A549 (cell line): ENCODE measurements around the gene PEX14. TPM values are rescaled to one million over a fixed set of nuclear protein-coding genes. Genes with fewer than 3 reads are reported as not detected.

Experiments used
- ATAC-seq, 2 experiments: fragments of 200-7000 bp in 1 of 2; fragments of >200 bp in 1 of 2; cut with Nextera tagmentation in 1 of 2; cut with Tn5 transposase in 1 of 2; 3 replicates each; pipeline versions ENCODE4 v1.8.0 to v1.9.1; 2018 to 2020; ENCODE audit warnings: mild to moderate bottlenecking in 1 of 2, moderate library complexity in 1 of 2
- CTCF ChIA-PET: fragments of 300-600 bp; sonication (Branson Sonifier 250); formaldehyde crosslinking; extraction: SDS; loops from one replicate; lab custom pipeline; 2021; ENCODE audit warnings: antibody characterized with exemption, inconsistent platforms; lab: Yijun Ruan, JAX
- POLR2A ChIA-PET: fragments of 350-600 bp; formaldehyde crosslinking; extraction: SDS; loops from one replicate; lab custom pipeline; 2021; ENCODE audit warnings: antibody characterized with exemption, inconsistent platforms; lab: Yijun Ruan, JAX
- DNase-seq, 2 experiments: peaks; one replicate each; pipeline versions ENCODE4 v3.0.0 to v3.0.0-alpha.2; 2011 to 2016; ENCODE audit warnings: low read depth in 1 of 2, low spot score in 1 of 2
- FAIRE-seq: peaks from 2 replicates; lab custom pipeline; 2011; peaks lifted over from hg19 to GRCh38; lab: Jason Lieb, UNC
- H3K27ac ChIP-seq, 2 experiments: fragments of >200 bp; sonication (Bioruptor Twin); formaldehyde crosslinking; 3 replicates each; pipeline ENCODE4 v1.5.1; 2016 to 2017
- H3K4me1 ChIP-seq: fragments of >200 bp; sonication (Bioruptor Twin); formaldehyde crosslinking; 3 replicates; pipeline ENCODE4 v1.6.1; 2016
- H3K4me2 ChIP-seq: fragments of >200 bp; sonication (Bioruptor Twin); formaldehyde crosslinking; 3 replicates; pipeline ENCODE4 v1.6.1; 2016
- H3K4me3 ChIP-seq: fragments of >200 bp; sonication (Bioruptor Twin); formaldehyde crosslinking; 3 replicates; pipeline ENCODE4 v1.5.1; 2016
- H3K9me3 ChIP-seq: fragments of >200 bp; sonication (Bioruptor Twin); formaldehyde crosslinking; 3 replicates; pipeline ENCODE4 v1.6.1; 2016
- BCL3 ChIP-seq: fragments of >200 bp; sonication (Bioruptor Twin); formaldehyde crosslinking; IDR thresholded peaks from 3 replicates; pipeline ENCODE4 v1.6.1; 2016
- BHLHE40 ChIP-seq: IDR thresholded peaks from 2 replicates; pipeline ENCODE4 v1.6.1; 2012; ENCODE audit warnings: low read depth, low read length, inconsistent platforms
- CHD2 ChIP-seq: fragments of 150-350 bp; IDR thresholded peaks from 2 replicates; pipeline ENCODE4 v1.6.1; 2014; ENCODE audit warnings: low read length; ENCODE audit not compliant: partially characterized antibody
- CHD4 ChIP-seq: fragments of 200-600 bp; sonication (generic); IDR thresholded peaks from 2 replicates; pipeline ENCODE4 v1.6.1; 2016; ENCODE audit warnings: antibody characterized with exemption, mild to moderate bottlenecking, borderline replicate concordance
- E2F6 ChIP-seq: IDR thresholded peaks from 2 replicates; pipeline ENCODE4 v1.6.1; 2012; ENCODE audit warnings: low read depth, borderline replicate concordance
- FOSL2 ChIP-seq, 2 experiments: fragments of 450-650 bp in 1 of 2; fragments of >200 bp in 1 of 2; sonication (Bioruptor Twin) in 1 of 2; formaldehyde crosslinking; IDR thresholded peaks; 2 replicates each; pipeline versions ENCODE4 v1.5.0 to v1.6.1; 2016 to 2020; ENCODE audit warnings: mild to moderate bottlenecking in 1 of 2, moderate library complexity in 1 of 2
- HES2 ChIP-seq: fragments of >200 bp; sonication (Bioruptor Twin); formaldehyde crosslinking; IDR thresholded peaks from 2 replicates; pipeline ENCODE4 v1.6.1; 2016
- JUN ChIP-seq, 2 experiments: fragments of >200 bp; sonication (Bioruptor Twin); formaldehyde crosslinking; IDR thresholded peaks; 2 replicates in 1 of 2; 3 replicates in 1 of 2; pipeline ENCODE4 v1.6.1; 2016 to 2017
- KDM1A ChIP-seq: fragments of 200-600 bp; sonication (generic); IDR thresholded peaks from 2 replicates; pipeline ENCODE4 v1.6.1; 2016; ENCODE audit warnings: low read depth, mild to moderate bottlenecking
- MAX ChIP-seq: IDR thresholded peaks from 2 replicates; pipeline ENCODE4 v1.6.1; 2012
- NPAS2 ChIP-seq: fragments of 250-450 bp; sonication (Bioruptor Pico); IDR thresholded peaks from 2 replicates; pipeline ENCODE4 v1.8.0; 2022; ENCODE audit warnings: mild to moderate bottlenecking, moderate library complexity, borderline replicate concordance
- POLR2A ChIP-seq: IDR thresholded peaks from 2 replicates; pipeline ENCODE4 v1.6.1; 2012; ENCODE audit warnings: mild to moderate bottlenecking, low read length
- RAD21 ChIP-seq, 2 experiments: fragments of >200 bp in 1 of 2; sonication (Bioruptor Twin) in 1 of 2; formaldehyde crosslinking in 1 of 2; IDR thresholded peaks in 1 of 2; conservative IDR thresholded peaks in 1 of 2; 2 replicates in 1 of 2; 3 replicates in 1 of 2; pipeline ENCODE4 v1.6.1; 2012 to 2018; ENCODE audit warnings: inconsistent platforms in 1 of 2
- RCOR1 ChIP-seq: fragments of 150-350 bp; IDR thresholded peaks from 2 replicates; pipeline ENCODE4 v1.6.1; 2014; ENCODE audit warnings: antibody characterized with exemption, low read length, low read depth
- REST ChIP-seq: fragments of 200-600 bp; sonication (generic); IDR thresholded peaks from 2 replicates; pipeline ENCODE4 v1.6.1; 2016; ENCODE audit warnings: antibody characterized with exemption, mild to moderate bottlenecking, moderate library complexity
- USF2 ChIP-seq: fragments of 450-650 bp; IDR thresholded peaks from 2 replicates; pipeline ENCODE4 v1.6.1; 2014; ENCODE audit warnings: antibody characterized with exemption
- ZC3H11A ChIP-seq: fragments of 450-650 bp; IDR thresholded peaks from 2 replicates; pipeline ENCODE4 v1.6.1; 2014; ENCODE audit warnings: antibody characterized with exemption, mild to moderate bottlenecking
- WGBS: methylation state at CpG from one replicate; pipeline ENCODE4 v1.1.6; 2017; ENCODE audit errors: missing lambda C conversion rate; 5-methylcytosine and 5-hydroxymethylcytosine counted together
- polyA plus RNA-seq, 4 experiments: library from polyadenylated mRNA; depleted of rRNA in 3 of 4; stranded (reverse); fragments of >200 nt; fragmentation: RNase III in 1 of 4; extraction: RNeasy Plus Mini Kit Qiagen cat#74134 plus additional on column Dnase treatment in 1 of 4; gene quantifications; 2 replicates in 3 of 4; 3 replicates in 1 of 4; pipeline ENCODE4 v1.2.3, GENCODE V29; 2011 to 2017

PEX14 gene
- polyA plus RNA-seq, 2 of the 4 experiments (the other 2 are of a cell fraction): 7.7 to 15.0 TPM

GRCh38 chr1:10471411-10472219 lies 3.1 kb upstream of the PEX14 start:
- TF ChIP-seq KDM1A (peak; percentile 93), E2F6 (no peak)
- H3K9me3 ChIP-seq: no peaks in the 10 kb centered on the region
- ChIA-PET POLR2A (no interaction called here), CTCF (no interaction called here)
- H3K27ac ChIP-seq: peak overlapping the region; percentile 67 to 93
- 23% methylated on average over 15 of the region's 23 CpGs for WGBS
- peaks cover 13% of the 10 kb centered on the region; the same call in 2 of the 3 replicates for H3K4me1 ChIP-seq
- H3K4me3 ChIP-seq: peak overlapping the region; percentile 59
- H3K4me2 ChIP-seq: peak overlapping the region; percentile 84
- FAIRE-seq: no peak
- ATAC-seq: peak; percentile 10; a peak in 5 of 6 replicates
- peak in 1 of 2 experiments; percentile 21 for DNase-seq

- ChIA-PET CTCF (no interaction called here), POLR2A (no interaction called here)
- peak within 1 kb of the TSS; percentile 84 for H3K4me2 ChIP-seq
- FAIRE-seq (no peak), DNase-seq (peak; percentile 90 to 94), ATAC-seq (peak; percentile 89 to 90)
- no peaks in the 10 kb centered on the region for H3K9me3 ChIP-seq
- TF ChIP-seq FOSL2 (IDR thresholded peaks at IDR 0.05) (no peak), FOSL2 (CRISPR knock-in tag; IDR thresholded peaks at IDR 0.05) (no peak), USF2 (peak; percentile 97), E2F6 (peak; percentile 73; the same call in 1 of the 2 replicates), CHD4 (no peak), JUN (IDR thresholded peaks at IDR 0.05) (peak; percentile 42 to 60; a peak in 3 of 5 replicates), NPAS2 (peak; percentile 91), CHD2 (peak; percentile 83), BCL3 (0 out of 3 replicates have a peak, but pooled peaks have one; percentile 39), BHLHE40 (peak; percentile 78), MAX (peak; percentile 96), ZC3H11A (no peak), POLR2A (peak; percentile 61), REST (peak; percentile 72), RCOR1 (no peak), HES2 (no peak), RAD21 (conservative IDR thresholded peaks at IDR 0.05 in 1 of 2, IDR thresholded peaks at IDR 0.05 in 1 of 2) (no peak)
- H3K27ac ChIP-seq: peak within 1 kb of the TSS; percentile 67 to 93
- H3K4me1 ChIP-seq: peaks cover 13% of the 10 kb centered on the region; the same call in 2 of the 3 replicates
- 5% methylated on average over 29 of the region's 59 CpGs for WGBS
- peak within 1 kb of the TSS; percentile 59 for H3K4me3 ChIP-seq
Measured at GRCh38 chr1:10472220-10473144, 2.3 kb upstream of the PEX14 start, which contains the start of gene DFFA. TSS of gene DFFA (minus strand) at chr1:10472529. CDS start at chr1:10472458, 71 bp downstream.
